Ovary (tissue), 3 donors: ENCODE data around the gene FST.

Source experiments
- EP300 ChIP-seq: sonication (generic); formaldehyde crosslinking; IDR thresholded peaks from one replicate; pipeline ENCODE4 v1.6.1; 2017; ENCODE audit warnings: antibody characterized with exemption
- POLR2A ChIP-seq: fragments of 450-650 bp; IDR thresholded peaks from one replicate; pipeline ENCODE4 v1.6.1; 2017; ENCODE audit warnings: antibody characterized with exemption, mild to moderate bottlenecking, moderate library complexity
- TF ChIP-seq, protein P1 (sequence below), 3 donors: fragments of 450-650 bp in 2 of 3; fragments of 200-600 bp in 1 of 3; IDR thresholded peaks; one replicate each; pipeline versions ENCODE4 v1.5.1 to v1.8.0; 2016 to 2022; ENCODE audit warnings: antibody characterized with exemption in 3 of 3, mild to moderate bottlenecking in 1 of 3
- donor health status: DM: no; HTN: no; CAD: no.

DNA sequence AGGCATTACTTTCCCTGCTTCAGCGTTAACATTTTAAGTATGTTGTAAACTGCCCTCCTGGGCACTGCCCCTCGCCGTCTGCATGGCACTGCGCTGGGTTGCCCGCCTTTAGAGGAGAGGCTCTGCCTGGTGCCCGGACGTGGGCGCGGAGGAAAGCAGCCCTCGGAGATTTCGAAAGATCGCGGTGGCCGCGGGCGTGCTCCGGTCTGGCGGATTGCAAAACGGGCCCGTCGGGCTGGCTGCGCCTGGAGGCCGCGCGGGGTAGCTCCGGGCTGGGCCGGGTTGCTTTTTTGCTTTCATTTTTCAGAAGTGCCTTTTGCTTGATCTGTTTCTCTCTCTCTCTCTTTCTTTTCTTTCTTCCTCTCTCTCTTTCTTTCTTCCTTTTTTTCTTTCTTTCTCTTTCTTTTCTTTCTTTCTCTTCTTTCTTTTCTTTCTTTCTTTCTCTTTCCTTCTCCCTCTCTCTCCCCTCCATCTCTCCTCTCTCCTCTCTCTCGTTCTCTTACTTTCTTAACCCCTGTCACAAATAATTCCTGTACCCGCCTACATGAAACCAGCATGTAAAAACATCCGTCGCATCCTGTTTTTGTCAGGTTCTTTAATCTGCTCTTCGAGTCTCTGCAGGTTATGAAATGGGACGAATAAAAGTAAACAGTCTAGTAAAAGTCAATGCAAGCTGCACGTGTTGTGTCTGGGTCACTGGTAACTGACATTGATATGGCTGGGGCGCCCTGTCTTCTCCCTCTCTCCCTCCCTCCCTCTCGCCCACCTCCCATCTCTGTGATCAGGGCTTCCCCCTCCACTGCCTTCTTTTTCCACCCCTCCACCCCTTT is 1.7 kb downstream of the FST start:
- TF ChIP-seq, protein P1, sequence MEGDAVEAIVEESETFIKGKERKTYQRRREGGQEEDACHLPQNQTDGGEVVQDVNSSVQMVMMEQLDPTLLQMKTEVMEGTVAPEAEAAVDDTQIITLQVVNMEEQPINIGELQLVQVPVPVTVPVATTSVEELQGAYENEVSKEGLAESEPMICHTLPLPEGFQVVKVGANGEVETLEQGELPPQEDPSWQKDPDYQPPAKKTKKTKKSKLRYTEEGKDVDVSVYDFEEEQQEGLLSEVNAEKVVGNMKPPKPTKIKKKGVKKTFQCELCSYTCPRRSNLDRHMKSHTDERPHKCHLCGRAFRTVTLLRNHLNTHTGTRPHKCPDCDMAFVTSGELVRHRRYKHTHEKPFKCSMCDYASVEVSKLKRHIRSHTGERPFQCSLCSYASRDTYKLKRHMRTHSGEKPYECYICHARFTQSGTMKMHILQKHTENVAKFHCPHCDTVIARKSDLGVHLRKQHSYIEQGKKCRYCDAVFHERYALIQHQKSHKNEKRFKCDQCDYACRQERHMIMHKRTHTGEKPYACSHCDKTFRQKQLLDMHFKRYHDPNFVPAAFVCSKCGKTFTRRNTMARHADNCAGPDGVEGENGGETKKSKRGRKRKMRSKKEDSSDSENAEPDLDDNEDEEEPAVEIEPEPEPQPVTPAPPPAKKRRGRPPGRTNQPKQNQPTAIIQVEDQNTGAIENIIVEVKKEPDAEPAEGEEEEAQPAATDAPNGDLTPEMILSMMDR (IDR thresholded peaks at IDR 0.05), result peak in 2 of 3 donors; percentile 14 to 32
- TF ChIP-seq POLR2A (no peak), EP300 (no peak)
